ENCODE measurements around the gene CRACDL. TPM values are rescaled to one million over a fixed set of nuclear protein-coding genes. Genes with fewer than 3 reads are reported as not detected.
"Not testable (repeated sequence)": the region's sequence is repeated elsewhere in the genome, so short reads cannot be mapped to it uniquely, and the experiment has no call there.

Gene CRACDL
- total RNA-seq, 4 donors from 2014 or later = 5.2 to 10.6 (median 8.1) TPM

DNA sequence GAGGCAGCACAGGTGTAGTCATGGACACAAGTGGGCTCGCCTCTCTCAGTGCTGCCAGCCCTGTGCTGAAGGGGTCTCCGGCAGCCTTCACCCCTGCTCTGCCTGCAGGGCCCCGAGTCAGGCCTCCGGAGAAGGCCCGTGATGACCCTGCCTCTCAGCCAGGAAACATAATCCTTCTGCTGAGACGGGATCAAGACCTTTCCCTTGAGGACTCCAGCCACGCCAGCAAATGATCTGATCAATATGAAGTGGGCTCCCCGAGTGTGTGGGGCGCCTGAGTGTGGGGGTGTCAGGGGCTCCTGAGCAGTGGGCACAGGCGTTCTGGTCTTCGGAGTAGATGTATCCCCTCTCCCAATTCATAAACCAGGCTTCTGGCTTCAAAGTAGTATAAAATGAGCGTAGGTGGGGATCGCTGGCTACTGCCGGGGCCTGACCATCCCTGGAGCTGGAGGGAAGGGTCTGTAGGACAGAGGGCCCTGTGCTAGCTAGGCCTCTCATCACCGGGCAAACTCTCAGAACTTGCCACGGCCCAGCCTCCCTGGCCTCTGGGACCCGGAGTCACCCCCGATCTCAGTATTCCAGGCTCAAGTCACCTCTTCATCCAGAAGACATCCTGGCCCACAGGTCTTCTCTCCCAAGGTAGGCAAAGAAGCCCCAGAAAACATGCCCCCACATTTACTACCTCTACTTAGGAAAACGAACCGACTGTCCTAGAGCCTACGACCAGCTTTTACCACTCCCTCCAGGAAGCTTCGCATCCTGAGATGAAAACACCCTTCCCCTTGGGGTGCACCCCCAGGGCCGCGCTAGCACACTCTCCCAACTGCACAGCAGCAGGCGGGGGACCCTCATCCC, 33.6 kb downstream of the CRACDL start:
- Histone ChIP-seq H3K4me1 (peaks cover 7 to 12% of the 10 kb centered on the region in 2 donors), H3K9me3 (no peaks in the 10 kb centered on the region), H3K4me3 (replicated peaks in 1 of 3) (no peak overlapping the region), H3K27me3 (no peaks in the 10 kb centered on the region), H3K27ac (no peak overlapping the region), H3K36me3 (no peaks in the 10 kb centered on the region)
- WGBS, 2 donors = 85 to 89% methylated on average over 24 to 25 of the region's 25 CpGs
- DNase-seq = no peak
- intact Hi-C loops (cut with DNase I) = no loop called here
- TF ChIP-seq, protein P1, sequence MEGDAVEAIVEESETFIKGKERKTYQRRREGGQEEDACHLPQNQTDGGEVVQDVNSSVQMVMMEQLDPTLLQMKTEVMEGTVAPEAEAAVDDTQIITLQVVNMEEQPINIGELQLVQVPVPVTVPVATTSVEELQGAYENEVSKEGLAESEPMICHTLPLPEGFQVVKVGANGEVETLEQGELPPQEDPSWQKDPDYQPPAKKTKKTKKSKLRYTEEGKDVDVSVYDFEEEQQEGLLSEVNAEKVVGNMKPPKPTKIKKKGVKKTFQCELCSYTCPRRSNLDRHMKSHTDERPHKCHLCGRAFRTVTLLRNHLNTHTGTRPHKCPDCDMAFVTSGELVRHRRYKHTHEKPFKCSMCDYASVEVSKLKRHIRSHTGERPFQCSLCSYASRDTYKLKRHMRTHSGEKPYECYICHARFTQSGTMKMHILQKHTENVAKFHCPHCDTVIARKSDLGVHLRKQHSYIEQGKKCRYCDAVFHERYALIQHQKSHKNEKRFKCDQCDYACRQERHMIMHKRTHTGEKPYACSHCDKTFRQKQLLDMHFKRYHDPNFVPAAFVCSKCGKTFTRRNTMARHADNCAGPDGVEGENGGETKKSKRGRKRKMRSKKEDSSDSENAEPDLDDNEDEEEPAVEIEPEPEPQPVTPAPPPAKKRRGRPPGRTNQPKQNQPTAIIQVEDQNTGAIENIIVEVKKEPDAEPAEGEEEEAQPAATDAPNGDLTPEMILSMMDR (IDR thresholded peaks at IDR 0.05) = no peak
- TF ChIP-seq POLR2A (IDR thresholded peaks at IDR 0.05) = no peak

GRCh38 chr2:98901702-98902101, 34.3 kb downstream of the CRACDL start:
- 84 to 85% methylated on average over 11 of the region's 11 CpGs for WGBS, 2 donors
- Histone ChIP-seq H3K36me3 (no peaks in the 10 kb centered on the region), H3K4me1 (peaks cover 7 to 12% of the 10 kb centered on the region in 2 donors), H3K4me3 (replicated peaks in 1 of 3) (no peak overlapping the region), H3K27ac (no peak overlapping the region), H3K9me3 (no peaks in the 10 kb centered on the region), H3K27me3 (no peaks in the 10 kb centered on the region)
- no peak for DNase-seq
- intact Hi-C loops (cut with DNase I) = no loop called here
- TF ChIP-seq, protein P1 (IDR thresholded peaks at IDR 0.05) = no peak
- no peak for TF ChIP-seq POLR2A (IDR thresholded peaks at IDR 0.05)

GRCh38 chr2:98901291-98901690, 34.7 kb downstream of the CRACDL start:
- 86 to 100% methylated on average over 2 to 3 of the region's 3 CpGs for WGBS, 2 donors
- intact Hi-C loops (cut with DNase I) = no loop called here
- Histone ChIP-seq H3K9me3 (no peaks in the 10 kb centered on the region), H3K27ac (no peak overlapping the region), H3K4me1 (peaks cover 7 to 12% of the 10 kb centered on the region in 2 donors), H3K36me3 (no peaks in the 10 kb centered on the region), H3K27me3 (no peaks in the 10 kb centered on the region), H3K4me3 (replicated peaks in 1 of 3) (no peak overlapping the region)
- DNase-seq = no peak
- TF ChIP-seq POLR2A (IDR thresholded peaks at IDR 0.05) = no peak
- TF ChIP-seq, protein P1 (IDR thresholded peaks at IDR 0.05) = no peak

- H3K36me3 ChIP-seq = no peaks in the 10 kb centered on the region
- no peak overlapping the region for H3K27ac ChIP-seq
- peak; percentile 30 to 44 for DNase-seq
- H3K9me3 ChIP-seq = no peaks in the 10 kb centered on the region
- H3K27me3 ChIP-seq = no peaks in the 10 kb centered on the region
- TF ChIP-seq, protein P1 (IDR thresholded peaks at IDR 0.05) = no peak
- TF ChIP-seq POLR2A (IDR thresholded peaks at IDR 0.05) = no peak
- H3K4me3 ChIP-seq (replicated peaks in 1 of 3) = no peak overlapping the region
- 65 to 66% methylated on average over 7 to 8 of the region's 8 CpGs for WGBS, 2 donors
- intact Hi-C loops (cut with DNase I) = no loop called here
- peaks cover 7 to 12% of the 10 kb centered on the region in 2 donors for H3K4me1 ChIP-seq
Measured at GRCh38 chr2:98900721-98901120, 35.3 kb downstream of the CRACDL start.

- intact Hi-C loops (cut with DNase I); H3K27me3 ChIP-seq; H3K36me3 ChIP-seq; H3K4me3 ChIP-seq (replicated peaks in 1 of 3); H3K9me3 ChIP-seq; DNase-seq: not testable (repeated sequence)
- WGBS, 2 donors = 60 to 92% methylated on average over 2 of the region's 2 CpGs
- Histone ChIP-seq H3K4me1 (peaks cover 7 to 12% of the 10 kb centered on the region in 2 donors), H3K27ac (peak overlapping the region in 2 of 3 donors; percentile 34 to 43)
Measured at GRCh38 chr2:98899703-98900078, 36.3 kb downstream of the CRACDL start.
